DMS 273 treated with DMSO at 0.1 percent for 48 hours (cell line): Measurements from ENCODE around the gene ISCA2.
A peak's percentile ranks its signal among the peaks of the same experiment; 100 is the strongest.
"Not testable (repeated sequence)": the region's sequence is repeated elsewhere in the genome, so short reads cannot be mapped to it uniquely, and the experiment has no call there.

Experiments
- DNase-seq: peaks from one replicate; lab custom pipeline; 2025; lab: John Stamatoyannopoulos, UW

Gene ISCA2

GRCh38 chr14:74493343-74494261 lies at the start of gene ISCA2:
ISCA2 (plus strand) TSS chr14:74493765; CDS start chr14:74493775, 10 bp downstream.
- peak; percentile 99 for DNase-seq

- no peak for DNase-seq
These were observed 48.7 kb upstream of the ISCA2 start for GRCh38 chr14:74444866-74445265.

GRCh38 chr14:74454397-74454796 lies 39.2 kb upstream of the ISCA2 start:
- not testable (repeated sequence) for DNase-seq

GRCh38 chr14:74456684-74457564 lies 36.6 kb upstream of the ISCA2 start:
- no peak for DNase-seq

GRCh38 chr14:74457565-74457895 lies 36.0 kb upstream of the ISCA2 start:
- no peak for DNase-seq

GRCh38 chr14:74459289-74459946 lies 34.1 kb upstream of the ISCA2 start:
- no peak for DNase-seq

- DNase-seq = no peak
These were observed 33.6 kb upstream of the ISCA2 start for GRCh38 chr14:74459976-74460375.

- no peak for DNase-seq
These were observed 30.6 kb upstream of the ISCA2 start for GRCh38 chr14:74462993-74463392.

GRCh38 chr14:74463697-74464096 lies 29.9 kb upstream of the ISCA2 start:
- DNase-seq = no peak

- DNase-seq = no peak
These were observed 28.8 kb upstream of the ISCA2 start for GRCh38 chr14:74464785-74465184.

GRCh38 chr14:74465335-74465734 lies 28.2 kb upstream of the ISCA2 start:
- no peak for DNase-seq

GRCh38 chr14:74468513-74468912 lies 25.1 kb upstream of the ISCA2 start:
- no peak for DNase-seq

GRCh38 chr14:74469548-74470518 lies 23.7 kb upstream of the ISCA2 start:
- no peak for DNase-seq

- no peak for DNase-seq
These were observed 21.0 kb upstream of the ISCA2 start for GRCh38 chr14:74472601-74473000.

GRCh38 chr14:74474376-74474775 lies 19.2 kb upstream of the ISCA2 start:
- no peak for DNase-seq

- DNase-seq = no peak
These were observed 17.9 kb upstream of the ISCA2 start for GRCh38 chr14:74475678-74476077.

GRCh38 chr14:74476107-74476506 lies 17.5 kb upstream of the ISCA2 start:
- DNase-seq = no peak

- DNase-seq = no peak
These were observed 17.0 kb upstream of the ISCA2 start for GRCh38 chr14:74476607-74477006.

GRCh38 chr14:74478996-74479635 lies 14.4 kb upstream of the ISCA2 start:
- no peak for DNase-seq

- DNase-seq = no peak
These were observed 13.5 kb upstream of the ISCA2 start for GRCh38 chr14:74480046-74480445.

GRCh38 chr14:74482571-74482970 lies 11.0 kb upstream of the ISCA2 start:
- no peak for DNase-seq
